ENCODE measurements around the gene TCF12.
"Not testable (repeated sequence)": the region's sequence is repeated elsewhere in the genome, so short reads cannot be mapped to it uniquely, and the experiment has no call there.

Gene TCF12

DNA sequence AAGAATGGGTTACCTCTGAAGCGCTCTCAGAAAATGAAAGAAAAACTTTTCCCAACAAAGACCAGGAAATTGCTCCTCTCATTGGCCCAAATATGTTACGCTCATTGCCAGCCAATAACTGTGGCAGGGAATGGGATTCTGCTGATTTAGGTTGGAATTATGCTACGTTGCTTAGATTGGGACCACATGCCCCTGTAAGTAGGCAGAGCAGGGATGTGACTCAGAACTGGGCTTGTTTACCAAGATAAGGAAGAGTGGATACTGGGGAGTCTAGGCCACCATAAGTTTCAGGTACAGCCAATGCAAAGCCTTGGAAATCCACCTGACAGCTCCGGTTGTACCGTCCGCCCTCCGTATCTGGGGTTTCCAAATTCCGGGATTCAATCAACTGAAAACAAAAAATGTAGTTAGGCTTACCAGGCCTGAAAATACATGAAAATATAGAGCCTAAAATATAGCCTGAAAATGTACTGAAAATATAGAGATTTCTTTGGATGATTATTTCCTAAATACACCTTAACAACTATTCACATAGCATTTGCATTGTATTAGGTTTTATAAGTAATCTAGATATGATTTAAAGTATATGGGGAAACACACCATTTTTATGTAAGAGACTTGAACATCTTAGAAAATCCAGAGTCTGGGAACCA, 1.5 kb upstream of the TCF12 start:
- no peak for DNase-seq

- peak in 1 of 2 donors; percentile 21 for DNase-seq
These were observed 795 bp upstream of the TCF12 start for GRCh38 chr15:56917652-56918045.

GRCh38 chr15:56919031-56919608, 676 bp downstream of the TCF12 start:
- DNase-seq: peak; percentile 44 to 47

DNA sequence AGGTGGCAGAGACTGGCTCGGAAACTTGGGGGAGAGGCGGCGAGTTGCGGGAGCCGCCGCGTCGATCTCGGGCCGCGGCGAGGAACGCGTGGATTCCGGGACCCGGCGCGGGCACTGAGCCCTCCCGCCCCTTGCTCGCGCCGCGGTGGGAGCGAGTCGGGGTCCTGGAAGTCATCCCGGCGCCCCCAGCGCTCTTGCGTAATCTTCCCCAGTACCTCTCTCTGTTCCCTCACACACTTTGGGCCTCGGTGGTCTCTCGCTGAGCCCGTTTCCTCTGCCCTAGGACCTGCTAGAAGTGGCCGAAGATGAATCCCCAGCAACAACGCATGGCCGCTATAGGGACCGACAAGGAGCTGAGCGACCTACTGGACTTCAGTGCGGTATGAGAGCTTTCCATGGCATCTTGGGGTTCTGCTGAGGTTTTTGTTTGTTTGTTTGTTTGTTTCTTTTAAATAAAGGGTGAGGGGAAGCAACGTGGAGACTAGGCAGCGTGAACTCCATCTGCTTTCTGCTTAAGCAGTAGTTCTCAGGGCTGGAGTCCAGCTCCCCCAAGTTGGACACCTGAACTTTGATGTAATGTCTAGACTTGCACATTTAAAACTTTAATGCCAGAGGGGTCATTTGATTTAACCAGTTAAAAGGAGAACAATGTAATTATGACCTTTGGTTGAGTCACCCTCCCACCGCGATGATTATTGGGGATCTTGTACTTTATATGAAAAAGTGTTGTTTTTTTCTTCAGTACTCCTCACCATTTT, 1.3 kb downstream of the TCF12 start:
- peak; percentile 18 to 46 for DNase-seq

GRCh38 chr15:56920367-56920627, 1.9 kb downstream of the TCF12 start:
- no peak for DNase-seq

DNA sequence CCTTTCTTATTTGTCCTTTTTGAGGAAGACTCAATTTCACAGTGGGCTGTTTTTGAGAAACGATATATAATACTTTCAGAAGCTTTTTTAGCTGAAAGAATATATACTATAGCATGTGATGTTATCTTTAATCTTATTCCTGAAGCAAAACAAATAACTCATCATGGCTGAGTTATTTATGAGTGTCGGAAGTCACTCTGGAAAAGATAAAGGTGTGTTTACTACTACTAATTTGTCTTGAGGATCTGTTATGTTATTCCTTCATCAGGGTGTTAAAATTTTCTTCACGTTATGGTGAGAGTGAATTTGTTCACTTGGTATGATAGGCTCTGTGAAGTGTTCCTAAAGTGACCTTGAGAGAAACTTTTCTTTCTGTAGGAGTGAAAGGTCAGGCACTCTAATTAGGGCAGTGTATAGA, 4.7 kb downstream of the TCF12 start:
- no peak for DNase-seq

DNA sequence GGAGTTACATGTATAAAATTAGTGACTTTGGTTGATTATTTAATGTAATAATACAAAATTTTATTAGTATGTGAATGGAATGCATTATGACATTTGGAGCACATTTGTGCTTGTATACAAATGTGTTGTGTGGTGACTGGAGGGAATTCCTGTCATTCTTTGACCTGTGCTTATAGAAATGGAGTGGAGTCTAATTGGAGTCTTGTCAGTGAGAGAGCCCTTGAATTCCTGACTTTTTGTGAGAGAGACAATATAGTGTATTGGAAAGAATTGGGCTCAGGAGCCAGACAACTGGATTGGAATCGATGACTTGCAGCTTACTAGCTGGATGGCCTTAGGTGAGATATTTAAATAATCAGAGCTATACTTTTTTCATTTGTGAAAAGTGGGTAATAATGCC, 9.4 kb downstream of the TCF12 start:
- DNase-seq: no peak

GRCh38 chr15:56929399-56929798, 11.0 kb downstream of the TCF12 start:
- no peak for DNase-seq

DNA sequence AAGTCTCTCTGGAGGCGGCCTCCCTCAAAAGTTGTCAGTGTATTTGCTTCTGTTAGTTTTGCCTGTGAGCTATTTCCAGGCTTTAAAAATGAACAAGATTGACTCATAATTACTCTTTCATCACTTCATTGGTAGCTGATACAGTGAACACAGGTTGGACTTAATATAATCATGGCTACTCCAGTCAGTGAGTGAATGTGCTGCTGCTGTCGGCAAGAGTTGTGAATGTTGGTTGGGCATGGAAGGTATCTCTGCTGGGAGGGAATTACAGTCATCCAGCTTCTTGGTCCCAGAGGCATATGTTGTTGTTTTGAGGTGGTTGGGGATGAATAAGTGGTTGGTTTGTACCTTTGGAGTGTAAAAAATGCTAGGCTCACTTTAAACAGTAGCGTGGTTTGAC, 11.5 kb downstream of the TCF12 start:
- DNase-seq: no peak

DNA sequence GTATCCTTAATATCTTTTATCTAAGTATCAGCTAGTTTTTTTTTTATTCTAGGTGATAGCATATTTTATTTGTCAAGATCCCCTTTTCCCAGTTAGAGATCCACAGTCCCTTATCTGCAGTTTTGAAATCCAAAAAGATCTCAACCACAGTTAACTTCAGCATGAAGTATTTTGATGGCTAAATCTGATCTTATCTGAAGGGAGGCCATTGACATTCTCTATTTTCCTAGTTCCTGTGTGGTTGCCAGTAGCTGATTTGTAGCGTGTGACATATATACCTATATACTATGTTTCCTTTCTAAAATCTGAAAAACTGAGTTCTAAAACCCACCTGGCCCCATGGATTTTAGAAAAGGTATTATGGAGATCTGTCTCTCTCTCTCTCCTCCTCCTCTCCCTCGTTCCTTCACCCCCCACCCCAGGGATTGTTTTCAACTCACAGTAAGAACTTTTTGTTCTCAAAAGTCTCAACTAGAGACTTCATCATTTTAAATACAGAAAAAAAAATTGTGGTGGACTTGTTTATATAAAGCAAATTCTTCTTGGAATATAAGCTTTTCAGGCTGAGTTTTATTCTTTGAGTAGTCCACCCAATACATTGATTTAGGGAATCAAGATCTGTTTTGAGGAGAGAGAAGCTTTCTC, 12.3 kb downstream of the TCF12 start:
- DNase-seq: no peak

GRCh38 chr15:56931639-56932508, 13.4 kb downstream of the TCF12 start:
- no peak for DNase-seq

DNA sequence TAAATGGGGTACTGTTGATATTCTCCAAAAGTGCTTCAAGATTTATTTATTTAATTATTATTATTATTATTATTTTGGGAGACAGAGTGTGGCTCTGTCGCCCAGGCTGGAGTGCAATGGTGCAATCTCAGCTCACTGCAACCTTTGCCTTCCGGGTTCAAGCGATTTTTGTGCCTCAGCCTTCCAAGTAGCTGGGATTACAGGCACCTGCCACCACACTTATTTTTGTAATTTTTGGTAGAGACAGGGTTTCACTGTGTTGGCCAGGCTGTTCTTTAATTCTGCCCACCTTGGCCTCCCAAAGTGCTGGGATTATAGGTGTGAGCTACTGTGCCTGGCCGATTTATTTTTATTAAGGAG, 14.0 kb downstream of the TCF12 start:
- not testable (repeated sequence) for DNase-seq

- no peak for DNase-seq
These were observed 15.0 kb downstream of the TCF12 start for GRCh38 chr15:56933410-56933809.

- no peak for DNase-seq
These were observed 15.4 kb downstream of the TCF12 start for GRCh38 chr15:56933811-56934210.

GRCh38 chr15:56934269-56934668, 15.8 kb downstream of the TCF12 start:
- no peak for DNase-seq

DNA sequence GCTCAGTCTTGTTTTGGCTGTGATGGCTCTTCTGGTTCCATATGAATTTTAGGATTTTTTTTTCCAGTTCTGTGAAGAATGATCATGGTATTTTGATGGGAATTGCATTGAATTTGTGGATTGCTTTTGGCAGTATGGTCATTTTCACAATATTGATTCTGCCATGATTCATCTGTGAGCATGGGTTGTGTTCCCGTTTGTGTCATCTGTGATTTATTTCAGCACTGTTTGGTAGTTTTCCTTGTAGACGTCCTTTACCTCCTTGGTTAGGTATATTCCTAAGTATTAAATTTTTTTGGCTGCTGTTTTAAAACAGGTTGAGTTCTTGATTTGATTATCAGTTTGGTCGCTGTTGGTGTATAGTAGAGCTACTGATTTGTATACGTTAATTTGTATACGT, 18.5 kb downstream of the TCF12 start:
- no peak for DNase-seq

DNA sequence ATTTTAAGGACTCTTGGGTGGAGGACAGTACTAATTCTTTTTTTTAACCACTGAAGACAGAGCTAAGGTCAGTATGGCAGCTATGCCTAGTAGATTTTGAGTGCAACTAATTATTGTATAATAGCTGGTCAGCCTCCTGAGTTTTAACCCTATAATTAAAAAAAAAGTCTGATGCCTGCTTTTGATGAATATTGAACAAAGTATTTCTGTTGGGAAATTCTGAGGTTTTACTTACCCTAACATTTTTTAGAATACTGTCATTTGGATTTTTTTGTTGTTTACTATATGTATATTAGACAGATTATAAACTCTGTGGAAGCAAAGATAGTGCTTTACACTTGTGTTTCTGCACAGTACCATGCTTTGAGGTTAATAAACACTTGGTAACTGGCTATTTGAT, 20.8 kb downstream of the TCF12 start:
- no peak for DNase-seq

- DNase-seq: no peak
These were observed 21.9 kb downstream of the TCF12 start for GRCh38 chr15:56940388-56940787.

GRCh38 chr15:56942118-56942517, 23.7 kb downstream of the TCF12 start:
- no peak for DNase-seq

DNA sequence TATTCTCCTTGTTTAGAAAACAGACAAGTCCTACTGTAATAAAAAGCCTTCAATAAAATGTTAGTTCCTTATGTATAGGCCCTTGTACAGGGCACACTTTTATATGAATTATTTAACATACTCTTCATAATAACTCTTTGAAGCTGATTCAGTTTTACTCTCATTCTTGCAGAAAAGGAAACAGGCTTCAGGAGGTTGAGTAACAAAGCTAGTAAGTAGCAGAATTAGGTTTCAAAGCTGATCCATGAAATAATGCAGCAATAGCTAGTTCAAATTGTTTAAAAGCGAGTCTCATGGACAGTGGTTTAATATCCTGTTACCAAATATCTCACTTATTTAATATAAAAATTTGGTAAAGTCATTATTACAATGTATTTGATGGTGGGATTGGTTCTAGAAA, 25.0 kb downstream of the TCF12 start:
- no peak for DNase-seq

- DNase-seq: no peak
These were observed 26.0 kb downstream of the TCF12 start for GRCh38 chr15:56944485-56944884.

DNA sequence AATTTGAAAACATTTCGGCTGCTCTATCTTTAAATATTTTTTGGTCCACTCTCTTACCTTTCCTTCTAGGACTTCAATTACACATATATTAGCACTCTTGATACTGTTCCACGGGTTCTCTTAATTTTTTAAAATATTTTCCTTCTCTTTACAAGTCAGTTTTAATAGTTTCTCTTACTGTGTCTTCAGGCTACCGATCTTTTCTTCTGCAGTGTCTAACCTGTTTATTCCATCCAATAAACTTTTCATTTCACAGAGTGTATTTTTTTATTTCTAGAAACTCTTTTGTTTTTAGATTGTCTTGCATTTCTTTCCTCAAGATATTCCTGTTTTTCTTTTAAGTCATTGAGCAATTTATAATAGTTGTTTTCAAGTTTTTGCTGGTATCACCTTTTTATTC, 27.7 kb downstream of the TCF12 start:
- DNase-seq: no peak
